GM10248 (cell line): ENCODE data around the gene MSL3B.
A peak's percentile ranks its signal among the peaks of the same experiment; 100 is the strongest.

Source experiments
- CTCF ChIA-PET: fragments of 300-600 bp; sonication (Branson Sonifier 250); formaldehyde crosslinking; extraction: SDS; loops from one replicate; lab custom pipeline; 2021; ENCODE audit warnings: antibody characterized with exemption; lab: Yijun Ruan, JAX
- POLR2A ChIA-PET: fragments of 350-650 bp; sonication (Branson Sonifier 250); formaldehyde crosslinking; extraction: SDS; loops from one replicate; lab custom pipeline; 2020; ENCODE audit warnings: antibody characterized with exemption; lab: Yijun Ruan, JAX
- DNase-seq: peaks from one replicate; pipeline ENCODE4 v3.0.0; 2012; ENCODE audit errors: extremely low spot score
- TF ChIP-seq, protein P1 (sequence below): IDR thresholded peaks from 2 replicates; pipeline ENCODE4 v1.5.1; 2012; ENCODE audit warnings: mild to moderate bottlenecking, low read depth; ENCODE audit errors: extremely low read depth, missing control alignments, control extremely low read depth

Gene MSL3B

DNA sequence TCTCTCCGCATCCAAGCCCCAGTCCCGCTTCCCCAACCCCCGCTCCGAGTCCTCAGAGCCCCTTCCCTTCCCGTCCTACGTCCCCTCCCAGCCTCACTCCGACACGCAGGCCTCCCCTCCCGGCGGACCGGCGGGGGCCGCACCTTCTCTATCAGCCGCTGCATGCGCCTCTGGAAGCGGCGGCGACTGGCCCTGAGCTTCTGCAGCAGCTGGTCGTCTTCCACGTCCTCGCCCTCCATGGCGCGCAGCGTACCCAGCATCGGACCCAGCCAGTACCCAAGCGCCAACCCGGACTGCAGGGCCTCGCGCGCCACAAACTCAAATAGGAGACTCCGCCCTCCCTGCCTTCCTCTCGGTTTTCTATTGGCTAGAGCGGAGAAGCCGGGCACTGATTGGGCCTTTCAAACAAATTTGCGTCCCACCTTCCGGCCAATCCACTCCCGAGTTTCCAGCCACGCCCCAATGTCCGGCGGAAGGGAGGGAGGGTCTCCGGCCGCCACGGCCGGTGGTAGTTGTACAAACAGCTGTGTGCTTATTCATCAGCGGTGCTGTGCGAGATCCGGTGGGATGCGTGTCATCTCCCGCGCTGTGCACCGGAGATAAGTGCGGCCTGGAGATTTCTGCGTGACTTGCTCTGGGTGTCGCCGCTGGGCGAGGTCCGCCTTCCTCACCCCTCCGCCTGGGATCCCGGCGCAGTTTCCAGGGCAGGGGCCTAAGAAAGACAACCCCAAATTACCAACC is 13.8 kb downstream of the MSL3B start, which contains the start of gene HJURP:
TSS of gene HJURP (minus strand) at position 295 of the 741 bp plus-strand sequence. CDS start at position 260, 35 bp downstream.
- CTCF ChIA-PET = interaction anchor here (1.6 kb wide), 1 partner anchor 9 kb away, joined by 4 read pairs; no protein-coding TSS in a partner anchor

DNA sequence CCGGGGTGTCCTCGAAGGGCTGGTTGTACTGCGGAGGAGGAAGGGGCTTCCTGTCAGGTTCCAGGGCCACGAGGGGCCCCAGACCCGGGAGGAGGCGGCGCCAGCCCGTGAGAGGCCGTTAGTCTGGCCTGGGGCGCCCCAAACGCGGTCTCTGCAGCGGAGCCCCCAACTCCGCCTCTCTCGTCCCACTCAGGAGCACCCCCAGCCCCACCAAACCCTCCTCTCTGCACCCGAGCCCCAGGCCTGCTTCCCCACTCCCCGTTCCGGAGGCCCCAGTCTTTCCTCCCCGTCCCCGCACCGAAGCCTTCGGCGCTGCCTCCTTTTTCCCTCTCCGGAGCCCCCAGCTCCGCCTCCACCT is 14.3 kb downstream of the MSL3B start:
- POLR2A ChIA-PET = no interaction called here
- CTCF ChIA-PET = no interaction called here
- TF ChIP-seq, protein P1, sequence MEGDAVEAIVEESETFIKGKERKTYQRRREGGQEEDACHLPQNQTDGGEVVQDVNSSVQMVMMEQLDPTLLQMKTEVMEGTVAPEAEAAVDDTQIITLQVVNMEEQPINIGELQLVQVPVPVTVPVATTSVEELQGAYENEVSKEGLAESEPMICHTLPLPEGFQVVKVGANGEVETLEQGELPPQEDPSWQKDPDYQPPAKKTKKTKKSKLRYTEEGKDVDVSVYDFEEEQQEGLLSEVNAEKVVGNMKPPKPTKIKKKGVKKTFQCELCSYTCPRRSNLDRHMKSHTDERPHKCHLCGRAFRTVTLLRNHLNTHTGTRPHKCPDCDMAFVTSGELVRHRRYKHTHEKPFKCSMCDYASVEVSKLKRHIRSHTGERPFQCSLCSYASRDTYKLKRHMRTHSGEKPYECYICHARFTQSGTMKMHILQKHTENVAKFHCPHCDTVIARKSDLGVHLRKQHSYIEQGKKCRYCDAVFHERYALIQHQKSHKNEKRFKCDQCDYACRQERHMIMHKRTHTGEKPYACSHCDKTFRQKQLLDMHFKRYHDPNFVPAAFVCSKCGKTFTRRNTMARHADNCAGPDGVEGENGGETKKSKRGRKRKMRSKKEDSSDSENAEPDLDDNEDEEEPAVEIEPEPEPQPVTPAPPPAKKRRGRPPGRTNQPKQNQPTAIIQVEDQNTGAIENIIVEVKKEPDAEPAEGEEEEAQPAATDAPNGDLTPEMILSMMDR = no peak
- no peak for DNase-seq

More for the DNA sequence above, 13.8 kb downstream of the MSL3B start, which contains the start of gene HJURP:
- POLR2A ChIA-PET = interaction anchor here (0.6 kb wide), 1 partner anchor 190 kb away, joined by 3 read pairs; no protein-coding TSS in a partner anchor
- peak; percentile 99 for DNase-seq
- TF ChIP-seq, protein P1 = no peak

DNA sequence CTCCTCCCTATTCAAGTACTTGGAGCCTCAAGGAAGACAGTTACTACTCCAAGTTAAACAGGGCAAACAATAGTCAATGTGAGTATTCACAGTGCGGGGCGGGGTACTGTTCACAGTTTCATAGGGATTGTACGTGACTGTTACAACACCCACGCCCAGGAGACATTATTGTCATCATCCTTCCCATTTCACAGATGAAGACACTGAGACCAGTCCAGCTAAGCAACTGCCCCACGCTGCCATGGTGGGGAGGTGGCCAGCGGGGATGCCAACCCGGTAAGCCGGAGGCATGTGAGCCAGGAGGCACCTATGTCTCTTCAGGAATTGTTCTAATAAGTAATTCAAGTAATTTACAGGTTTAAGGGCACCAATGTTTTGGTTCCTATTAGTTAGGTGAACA is 14.8 kb downstream of the MSL3B start:
- ChIA-PET CTCF (interaction anchor here (1.4 kb wide), 1 partner anchor 13 kb away, joined by 3 read pairs; no protein-coding TSS in a partner anchor), POLR2A (no interaction called here)
- TF ChIP-seq, protein P1 = no peak
- no peak for DNase-seq

DNA sequence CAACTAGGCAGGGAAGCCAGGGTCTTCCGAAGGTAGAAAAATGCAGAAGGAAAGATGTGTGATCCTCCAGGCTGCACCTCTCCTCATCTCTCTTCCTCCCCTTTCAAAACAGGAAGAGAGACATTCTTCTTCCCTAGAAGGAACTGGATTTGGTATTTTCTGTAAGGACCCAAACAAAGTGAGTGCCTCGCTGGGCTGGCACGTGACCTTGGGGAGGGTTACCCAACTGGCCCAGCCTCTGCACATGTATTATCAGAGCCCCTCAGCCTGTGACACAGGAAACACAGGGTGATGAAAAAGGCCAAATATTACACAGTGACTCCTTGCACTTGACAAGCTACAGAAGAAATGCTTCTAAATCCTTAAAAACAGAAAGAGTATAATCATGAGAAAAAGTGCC is 16.1 kb downstream of the MSL3B start:
- DNase-seq = no peak
- CTCF ChIA-PET = interaction anchor here (1.4 kb wide), 1 partner anchor 14 kb away, joined by 3 read pairs; no protein-coding TSS in a partner anchor
- POLR2A ChIA-PET = no interaction called here
- TF ChIP-seq, protein P1 = no peak

DNA sequence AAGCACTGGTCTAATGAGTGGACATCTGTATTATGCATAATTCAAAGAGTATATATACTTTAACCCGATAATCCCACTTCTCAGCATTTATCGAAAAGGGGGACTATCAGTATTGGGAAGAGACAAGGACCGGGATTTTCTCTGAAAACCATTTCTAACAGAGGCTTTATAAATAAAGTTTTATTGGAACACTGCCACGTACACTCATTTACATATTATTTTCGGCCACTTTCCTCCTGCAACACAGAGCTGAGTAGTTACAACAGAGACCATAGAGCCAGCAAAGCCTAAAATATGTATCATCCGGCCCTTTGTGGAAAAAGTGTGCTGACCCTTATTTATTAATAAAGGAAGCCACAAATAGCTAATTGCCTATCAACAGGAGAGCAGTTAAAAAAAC is 17.0 kb downstream of the MSL3B start:
- TF ChIP-seq, protein P1 = no peak
- CTCF ChIA-PET = no interaction called here
- POLR2A ChIA-PET = no interaction called here
- DNase-seq = no peak

DNA sequence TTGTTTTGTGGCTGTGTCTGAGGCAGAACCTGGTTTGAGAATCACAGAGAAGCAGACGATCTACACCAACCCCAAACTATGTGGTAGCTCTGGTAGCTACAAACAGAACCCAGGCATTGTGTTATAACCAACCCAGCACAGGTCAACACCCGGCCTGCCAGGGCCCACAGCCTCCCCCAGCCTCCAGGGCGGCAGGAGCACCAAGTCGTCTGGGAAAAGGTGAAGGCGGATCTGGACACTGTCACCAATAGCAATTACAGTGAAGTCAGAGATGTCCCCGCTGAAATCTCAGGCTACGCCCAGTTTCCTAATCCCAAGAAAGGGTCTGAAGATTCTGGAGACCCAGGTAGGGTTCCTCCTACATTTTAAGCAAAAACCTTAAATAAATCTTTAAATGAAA is 17.4 kb downstream of the MSL3B start:
- CTCF ChIA-PET = no interaction called here
- POLR2A ChIA-PET = no interaction called here
- no peak for DNase-seq
- TF ChIP-seq, protein P1 = no peak
